ENCODE measurements around the gene KIAA0319L. TPM values are rescaled to one million over a fixed set of nuclear protein-coding genes. Genes with fewer than 3 reads are reported as not detected.

KIAA0319L gene
- total and polyA plus RNA-seq, 12 donors: 26.5 to 278 (median 76.8) TPM

DNA sequence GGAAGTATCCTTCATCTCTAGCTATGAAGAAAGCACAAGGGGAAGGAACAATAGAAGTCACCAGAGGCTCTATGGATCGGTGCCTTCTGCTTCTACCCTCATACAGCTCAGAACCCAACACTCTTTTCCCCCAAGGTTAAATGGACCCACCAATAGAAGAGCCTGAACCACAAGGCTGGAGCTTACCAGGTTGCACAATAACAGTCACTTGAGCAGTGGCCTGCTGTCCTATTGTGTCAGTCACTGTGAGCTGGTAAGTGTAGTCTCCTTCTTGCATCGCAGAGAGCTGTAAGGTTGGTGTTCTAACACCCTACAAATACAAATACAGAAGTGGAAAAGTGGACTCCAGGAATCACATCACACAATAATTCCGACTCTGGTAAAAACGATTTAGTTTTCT lies 103.0 kb downstream of the KIAA0319L start:
- intact Hi-C loops (cut with DNase I): loop anchor here (5.0 kb wide), 3 partner anchors 103 to 273 kb away; partner anchors contain the start of genes KIAA0319L (in 1 of the 2) and NCDN (in 1 of the 2)
- WGBS, 4 donors: 49 to 53% (median 53%) methylated on average over 4 of the region's 4 CpGs
- Histone ChIP-seq H3K36me3 (replicated peaks in 1 of 2) (peaks cover 0 to 13% of the 10 kb centered on the region in 2 donors), H3K9me3 (replicated peaks in 1 of 3) (no peaks in the 10 kb centered on the region), H3K4me3 (no peak overlapping the region), H3K27ac (peak overlapping the region; percentile 72 to 95 (median 87)), H3K4me1 (replicated peaks in 1 of 2) (peaks cover 43 to 60% of the 10 kb centered on the region in 2 donors), H3K27me3 (no peaks in the 10 kb centered on the region)
- TF ChIP-seq CTCF (IDR thresholded peaks at IDR 0.05): no peak
- no peak for TF ChIP-seq POLR2A (IDR thresholded peaks at IDR 0.05)
- DNase-seq: peak in 3 of 7 donors; percentile 36 to 49 (median 44)

- TF ChIP-seq POLR2A (IDR thresholded peaks at IDR 0.05) (no peak), CTCF (IDR thresholded peaks at IDR 0.05) (no peak)
- intact Hi-C loops (cut with DNase I): loop anchor here (5.0 kb wide), 3 partner anchors 104 to 274 kb away; partner anchors contain the start of genes KIAA0319L (in 1 of the 2) and NCDN (in 1 of the 2)
- 84 to 90% (median 88%) methylated on average over 2 of the region's 2 CpGs for WGBS, 4 donors
- H3K27ac ChIP-seq: peak overlapping the region in 2 of 5 donors; percentile 86 to 95
- H3K36me3 ChIP-seq (replicated peaks in 1 of 2): peaks cover 0 to 18% of the 10 kb centered on the region in 2 donors
- no peaks in the 10 kb centered on the region for H3K27me3 ChIP-seq
- H3K9me3 ChIP-seq (replicated peaks in 1 of 3): no peaks in the 10 kb centered on the region
- H3K4me3 ChIP-seq: no peak overlapping the region
- H3K4me1 ChIP-seq (replicated peaks in 1 of 2): peaks cover 43 to 65% of the 10 kb centered on the region in 2 donors
- DNase-seq: no peak
These were observed 104.2 kb downstream of the KIAA0319L start for GRCh38 chr1:35453031-35453430.

DNA sequence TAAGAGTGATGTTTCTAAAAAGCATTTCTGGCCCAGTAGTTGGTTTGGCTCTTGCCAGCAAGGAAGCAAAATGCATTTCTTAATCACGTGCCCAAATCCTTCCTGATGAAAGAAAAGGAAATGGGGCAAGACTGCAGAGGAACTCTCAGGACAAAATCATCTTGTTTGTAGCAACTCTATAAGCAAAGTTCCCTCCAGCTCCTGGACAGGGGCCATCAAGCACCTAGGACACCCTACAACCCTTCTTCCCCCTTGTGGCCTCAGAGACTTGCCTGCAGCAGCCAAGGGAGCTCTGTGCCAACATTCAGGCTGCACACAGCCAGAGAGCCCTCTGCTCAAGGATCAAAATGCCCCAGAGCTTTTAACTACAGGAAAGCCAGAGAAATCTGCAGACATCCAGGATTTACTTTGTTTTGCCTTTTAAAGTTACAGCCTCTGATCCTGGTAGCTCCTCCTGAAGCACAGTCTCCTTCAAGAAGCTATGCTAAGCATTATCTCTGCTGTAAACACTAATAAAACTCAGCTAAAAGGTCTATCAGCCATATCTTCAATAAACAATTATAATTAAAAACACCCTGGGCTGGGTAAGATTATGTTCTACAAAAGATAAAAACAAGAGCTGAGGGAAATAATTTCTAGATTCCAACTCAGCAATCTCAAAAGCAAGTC lies 105.0 kb downstream of the KIAA0319L start:
- H3K27me3 ChIP-seq: no peaks in the 10 kb centered on the region
- intact Hi-C loops (cut with DNase I): loop anchor here (5.0 kb wide), 3 partner anchors 105 to 275 kb away; partner anchors contain the start of genes KIAA0319L (in 1 of the 2) and NCDN (in 1 of the 2)
- H3K9me3 ChIP-seq (replicated peaks in 1 of 3): no peaks in the 10 kb centered on the region
- WGBS, 4 donors: 0 to 4% (median 2%) methylated on average over 1 of the region's 1 CpG
- no peak overlapping the region for H3K4me3 ChIP-seq
- peak; percentile 53 to 81 (median 73) for DNase-seq
- H3K27ac ChIP-seq: peak overlapping the region in 4 of 5 donors; percentile 33 to 95 (median 70)
- TF ChIP-seq POLR2A (IDR thresholded peaks at IDR 0.05): no peak
- TF ChIP-seq CTCF (IDR thresholded peaks at IDR 0.05): peak in 3 of 6 experiments; percentile 23 to 40 (median 38)
- H3K4me1 ChIP-seq (replicated peaks in 1 of 2): peaks cover 43 to 69% of the 10 kb centered on the region in 2 donors
- H3K36me3 ChIP-seq (replicated peaks in 1 of 2): peaks cover 0 to 18% of the 10 kb centered on the region in 2 donors

GRCh38 chr1:35451125-35451528 lies 106.1 kb downstream of the KIAA0319L start:
- Histone ChIP-seq H3K27me3 (no peaks in the 10 kb centered on the region), H3K9me3 (replicated peaks in 1 of 3) (no peaks in the 10 kb centered on the region), H3K4me3 (no peak overlapping the region), H3K36me3 (replicated peaks in 1 of 2) (peaks cover 0 to 18% of the 10 kb centered on the region in 2 donors), H3K27ac (peak overlapping the region in 4 of 5 donors; percentile 33 to 95 (median 77)), H3K4me1 (replicated peaks in 1 of 2) (peaks cover 43 to 69% of the 10 kb centered on the region in 2 donors)
- DNase-seq: peak; percentile 84 to 97 (median 93)
- intact Hi-C loops (cut with DNase I): loop anchor here (5.0 kb wide), 3 partner anchors 106 to 276 kb away; partner anchors contain the start of genes KIAA0319L (in 1 of the 2) and NCDN (in 1 of the 2)
- 0 to 5% (median 2%) methylated on average over 3 of the region's 3 CpGs for WGBS, 4 donors
- TF ChIP-seq CTCF (IDR thresholded peaks at IDR 0.05): peak; percentile 70 to 92 (median 89)
- TF ChIP-seq POLR2A (IDR thresholded peaks at IDR 0.05): no peak
